Mammary epithelial cell (primary cell): Measurements from ENCODE around the gene CLDN10.

ENCODE experiments used
- EZH2 ChIP-seq: IDR thresholded peaks from 2 replicates; pipeline ENCODE4 v1.6.1; 2012; ENCODE audit warnings: low read length, inconsistent platforms, borderline replicate concordance
- TF ChIP-seq, protein P1 (sequence below), 2 donors: IDR thresholded peaks in 1 of 2; conservative IDR thresholded peaks in 1 of 2; 2 replicates each; pipeline ENCODE4 v1.5.1; 2011 to 2012; ENCODE audit warnings: inconsistent platforms in 2 of 2, low read length in 2 of 2, mild to moderate bottlenecking in 2 of 2, control low read depth in 1 of 2, low read depth in 1 of 2; ENCODE audit not compliant: insufficient read depth in 1 of 2; ENCODE audit errors: extremely low read depth in 1 of 2

DNA sequence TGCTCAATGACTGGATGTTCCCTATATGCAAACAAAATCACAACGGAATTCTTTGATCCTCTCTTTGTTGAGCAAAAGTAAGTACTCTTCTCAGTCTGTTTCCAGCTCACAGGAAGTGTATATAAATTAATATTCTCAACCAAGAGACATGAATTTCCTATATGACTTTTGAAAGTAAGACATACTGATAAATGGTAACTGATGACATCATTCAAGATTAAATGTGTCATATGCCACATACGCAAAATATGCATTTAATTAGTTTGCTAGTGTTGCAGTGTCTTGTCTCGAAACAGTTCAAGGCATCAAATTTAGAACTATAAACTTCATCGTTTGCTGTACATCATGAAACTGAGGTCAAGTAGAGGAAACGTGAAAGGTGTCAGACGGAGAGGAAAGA, 7.9 kb downstream of the CLDN10 start:
- TF ChIP-seq, protein P1, sequence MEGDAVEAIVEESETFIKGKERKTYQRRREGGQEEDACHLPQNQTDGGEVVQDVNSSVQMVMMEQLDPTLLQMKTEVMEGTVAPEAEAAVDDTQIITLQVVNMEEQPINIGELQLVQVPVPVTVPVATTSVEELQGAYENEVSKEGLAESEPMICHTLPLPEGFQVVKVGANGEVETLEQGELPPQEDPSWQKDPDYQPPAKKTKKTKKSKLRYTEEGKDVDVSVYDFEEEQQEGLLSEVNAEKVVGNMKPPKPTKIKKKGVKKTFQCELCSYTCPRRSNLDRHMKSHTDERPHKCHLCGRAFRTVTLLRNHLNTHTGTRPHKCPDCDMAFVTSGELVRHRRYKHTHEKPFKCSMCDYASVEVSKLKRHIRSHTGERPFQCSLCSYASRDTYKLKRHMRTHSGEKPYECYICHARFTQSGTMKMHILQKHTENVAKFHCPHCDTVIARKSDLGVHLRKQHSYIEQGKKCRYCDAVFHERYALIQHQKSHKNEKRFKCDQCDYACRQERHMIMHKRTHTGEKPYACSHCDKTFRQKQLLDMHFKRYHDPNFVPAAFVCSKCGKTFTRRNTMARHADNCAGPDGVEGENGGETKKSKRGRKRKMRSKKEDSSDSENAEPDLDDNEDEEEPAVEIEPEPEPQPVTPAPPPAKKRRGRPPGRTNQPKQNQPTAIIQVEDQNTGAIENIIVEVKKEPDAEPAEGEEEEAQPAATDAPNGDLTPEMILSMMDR (conservative IDR thresholded peaks at IDR 0.05 in 1 of 2, IDR thresholded peaks at IDR 0.05 in 1 of 2; ENCODE audit: extremely low read depth in 1 of 2, insufficient read depth in 1 of 2, low read depth in 1 of 2, low read length in 2 of 2) = no peak
- no peak for TF ChIP-seq EZH2
